Naive thymus-derived CD8-positive, alpha-beta T cell (primary cell): ENCODE data around the gene NELFB. TPM values are rescaled to one million over a fixed set of nuclear protein-coding genes. Genes with fewer than 3 reads are reported as not detected.

ENCODE experiments used
- ATAC-seq, 2 donors: fragments of 150-1000 bp; cut with Tn5 transposase in 1 of 2; sonication (Bioruptor Pico), chemical (Tn5 transposase) in 1 of 2; 1 replicate in 1 of 2; 2 replicates in 1 of 2; pipeline ENCODE4 v1.10.0; 2021; ENCODE audit warnings: mild to moderate bottlenecking in 2 of 2, moderate library complexity in 2 of 2
- POLR2A ChIA-PET: fragments of 350-600 bp; sonication (Branson Sonifier 250); formaldehyde crosslinking; loops from one replicate; lab custom pipeline; 2021; ENCODE audit warnings: antibody characterized with exemption; lab: Charles Lee
- DNase-seq, 10 donors: peaks; one replicate each; pipeline versions ENCODE4 v3.0.0 to v3.0.0-alpha.2; 2020 to 2022
- H3K27ac Mint-ChIP-seq, 10 donors: one replicate each; pipeline ENCODE4 v1.8.0; 2020 to 2022; ENCODE audit warnings: mild to moderate bottlenecking in 10 of 10, mixed read lengths in 10 of 10, moderate library complexity in 4 of 10, inconsistent platforms in 1 of 10
- H3K27me3 Mint-ChIP-seq, 5 donors: one replicate each; pipeline ENCODE4 v1.8.0; 2021 to 2022; ENCODE audit warnings: mixed read lengths in 5 of 5
- H3K36me3 Mint-ChIP-seq, 3 donors: one replicate each; pipeline ENCODE4 v1.8.0; 2020 to 2022; ENCODE audit warnings: mixed read lengths in 3 of 3, mild to moderate bottlenecking in 2 of 3, inconsistent platforms in 1 of 3
- H3K4me1 Mint-ChIP-seq, 4 donors: one replicate each; pipeline ENCODE4 v1.8.0; 2021 to 2022; ENCODE audit warnings: mixed read lengths in 4 of 4
- H3K4me3 Mint-ChIP-seq, 10 donors: one replicate each; pipeline ENCODE4 v1.8.0; 2020 to 2022; ENCODE audit warnings: mild to moderate bottlenecking in 10 of 10, mixed read lengths in 10 of 10, moderate library complexity in 6 of 10, inconsistent platforms in 1 of 10
- H3K9me3 Mint-ChIP-seq, 9 donors: one replicate each; pipeline ENCODE4 v1.8.0; 2020 to 2022; ENCODE audit warnings: mixed read lengths in 9 of 9, mild to moderate bottlenecking in 3 of 9, inconsistent platforms in 1 of 9, moderate library complexity in 1 of 9
- polyA plus RNA-seq, 3 donors: library from polyadenylated mRNA; unstranded; fragments of 300-500 nt; fragmentation: Illumina TruSeq; gene quantifications; one replicate each; pipeline ENCODE4 v1.2.3, GENCODE V29; 2021
- total RNA-seq, 8 experiments: library from RNA in 2 of 8; stranded (reverse) in 2 of 8; gene quantifications; one replicate each; pipeline ENCODE4 v1.2.3 and lab custom pipeline; 2021 to 2026

The NELFB gene
- total and polyA plus RNA-seq, 5 experiments from 2014 or later: 20.4 to 45.9 (median 29.7) TPM

DNA sequence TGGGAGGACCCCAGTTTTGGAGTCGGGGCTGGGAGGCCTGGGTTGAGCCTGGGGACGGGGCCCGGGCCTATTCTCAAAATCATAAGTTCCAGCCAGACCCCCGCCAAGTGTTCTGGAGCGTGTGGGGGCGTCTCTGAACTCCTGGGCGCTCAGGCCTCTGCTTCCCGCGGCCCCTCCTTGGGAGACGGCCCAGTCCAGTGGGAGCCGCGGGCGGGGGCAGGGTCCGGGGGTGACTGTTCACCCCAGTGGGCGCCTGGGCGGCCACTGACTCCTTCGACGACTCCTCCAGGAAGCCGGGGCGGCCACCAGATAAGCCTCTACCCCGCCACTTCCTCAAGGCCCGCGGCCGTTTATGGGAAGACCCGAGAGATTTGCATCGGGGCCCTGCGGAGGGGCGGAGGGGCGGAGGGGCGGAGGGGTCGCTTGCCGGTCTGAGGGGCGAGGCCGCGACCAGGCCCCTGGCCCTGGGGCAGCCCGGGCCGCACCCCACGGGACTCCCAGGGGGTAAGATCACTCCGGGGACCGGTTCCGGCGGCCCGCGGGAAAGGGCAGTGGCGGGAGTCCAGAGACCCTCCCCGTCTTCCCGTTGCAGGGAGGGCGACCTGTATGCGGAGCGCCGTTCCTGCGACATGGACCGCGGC is 23.1 kb downstream of the NELFB start:
- DNase-seq (no peak), ATAC-seq (peak; percentile 20 to 38)
- Mint-ChIP-seq H3K4me3 (peak overlapping the region in 6 of 10 donors; percentile 30 to 78 (median 67)), H3K27ac (no peak overlapping the region), H3K36me3 (peaks cover 0 to 12% (median 0%) of the 10 kb centered on the region in 3 donors), H3K27me3 (peaks cover 1 to 45% (median 14%) of the 10 kb centered on the region in 5 donors), H3K4me1 (peaks cover 14 to 32% (median 20%) of the 10 kb centered on the region in 4 donors), H3K9me3 (no peaks in the 10 kb centered on the region)
- POLR2A ChIA-PET: interaction anchor here (1.3 to 2.5 kb wide), 2 partner anchors 24 to 37 kb away, joined by 3 to 14 read pairs; partner anchors contain the start of gene TUBB4B

DNA sequence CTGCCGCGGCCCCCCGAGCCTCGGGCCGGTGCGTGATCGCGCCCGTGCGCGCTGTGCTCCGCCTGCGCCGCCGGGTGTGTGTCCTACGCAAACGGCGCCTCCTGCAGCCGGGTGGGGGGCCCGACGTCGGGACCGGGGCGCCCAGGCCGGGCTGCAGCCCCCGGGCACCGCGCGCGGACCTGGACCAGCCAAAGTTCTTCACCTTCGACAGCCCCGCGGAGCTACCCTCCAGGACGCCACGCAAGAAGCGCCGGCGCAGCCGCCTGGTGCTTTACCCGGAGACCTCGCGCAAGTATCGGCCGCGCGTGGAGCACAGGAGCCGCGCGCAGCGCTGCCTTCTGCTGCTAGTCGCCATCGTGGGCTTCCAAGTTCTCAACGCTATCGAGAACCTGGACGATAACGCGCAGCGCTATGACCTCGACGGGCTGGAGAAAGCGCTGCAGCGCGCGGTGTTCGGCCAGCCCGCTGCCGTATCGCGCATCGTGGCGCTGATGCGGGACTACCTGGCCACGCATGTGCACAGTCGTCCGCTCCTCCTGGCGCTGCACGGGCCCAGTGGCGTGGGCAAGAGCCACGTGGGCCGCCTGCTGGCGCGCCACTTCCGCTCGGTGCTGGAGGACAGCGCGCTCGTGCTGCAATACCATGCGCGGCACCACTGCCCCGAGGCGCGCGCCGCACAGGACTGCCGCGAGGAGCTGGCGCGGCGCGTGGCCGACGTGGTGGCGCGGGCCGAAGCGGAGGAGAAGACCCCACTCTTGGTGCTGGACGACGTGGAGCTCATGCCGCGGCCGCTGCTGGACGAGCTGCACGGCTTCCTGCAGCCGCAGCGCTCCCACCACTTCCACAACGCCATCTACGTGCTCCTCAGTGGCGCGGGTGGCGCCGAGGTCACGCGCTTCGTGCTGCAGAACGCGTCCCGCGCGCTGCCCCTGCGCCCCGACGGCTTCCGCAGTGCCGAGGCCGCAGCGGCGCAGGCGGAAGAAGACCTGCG is 23.9 kb downstream of the NELFB start:
- ATAC-seq (no peak), DNase-seq (no peak)
- Mint-ChIP-seq H3K4me3 (no peak overlapping the region), H3K4me1 (peaks cover 14 to 32% (median 20%) of the 10 kb centered on the region in 4 donors), H3K9me3 (no peaks in the 10 kb centered on the region), H3K27me3 (peaks cover 1 to 45% (median 14%) of the 10 kb centered on the region in 5 donors), H3K36me3 (peaks cover 0 to 6% (median 0%) of the 10 kb centered on the region in 3 donors), H3K27ac (no peak overlapping the region)
- POLR2A ChIA-PET: interaction anchor here (1.5 kb wide), 1 partner anchor 42 kb away, joined by 4 read pairs; no protein-coding TSS in a partner anchor

DNA sequence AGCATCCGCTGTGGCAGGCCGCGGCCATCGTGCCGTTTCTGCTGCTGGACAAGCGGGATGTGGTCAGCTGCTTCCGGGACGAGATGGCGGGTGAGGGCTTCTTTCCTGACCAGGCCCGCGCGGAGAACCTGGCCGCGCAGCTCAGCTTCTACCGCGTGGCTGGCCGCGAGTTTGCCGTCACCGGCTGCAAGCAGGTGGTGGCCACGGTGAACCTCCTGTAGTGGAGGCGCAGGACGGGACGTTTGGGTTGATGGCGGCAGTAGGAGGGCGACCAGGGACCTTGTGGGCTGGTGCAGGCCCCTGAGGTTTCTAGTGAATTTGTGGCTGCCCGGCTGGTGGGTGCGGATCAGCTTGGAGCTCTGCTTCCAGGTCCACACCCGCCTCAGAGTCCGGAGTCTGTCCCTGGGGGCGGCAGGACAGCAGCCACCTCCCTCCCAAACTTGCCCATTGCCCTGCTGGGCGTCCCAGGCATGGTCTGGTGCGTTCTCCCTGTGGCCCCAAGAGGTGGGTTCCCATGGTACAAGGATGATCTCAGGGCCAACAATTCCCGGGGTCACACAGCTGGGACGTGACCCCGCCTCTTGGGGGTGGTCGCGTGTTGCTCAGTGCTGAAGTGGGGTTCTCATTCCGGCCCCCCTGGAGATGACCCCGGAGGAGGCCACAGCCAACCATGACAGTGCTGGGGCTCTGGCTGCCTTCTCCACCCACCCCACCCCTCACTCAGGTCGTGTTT is 24.8 kb downstream of the NELFB start:
- no peak for ATAC-seq
- H3K27ac Mint-ChIP-seq: no peak overlapping the region
- no peak overlapping the region for H3K4me3 Mint-ChIP-seq
- H3K4me1 Mint-ChIP-seq: peaks cover 11 to 26% (median 19%) of the 10 kb centered on the region in 4 donors
- no peak for DNase-seq
- H3K36me3 Mint-ChIP-seq: peaks cover 0 to 6% (median 0%) of the 10 kb centered on the region in 3 donors
- POLR2A ChIA-PET: interaction anchor here (0.6 to 1.5 kb wide), 2 partner anchors 43 to 347 kb away, joined by 4 to 5 read pairs; no protein-coding TSS in a partner anchor
- H3K27me3 Mint-ChIP-seq: peaks cover 1 to 46% (median 14%) of the 10 kb centered on the region in 5 donors
- no peaks in the 10 kb centered on the region for H3K9me3 Mint-ChIP-seq

DNA sequence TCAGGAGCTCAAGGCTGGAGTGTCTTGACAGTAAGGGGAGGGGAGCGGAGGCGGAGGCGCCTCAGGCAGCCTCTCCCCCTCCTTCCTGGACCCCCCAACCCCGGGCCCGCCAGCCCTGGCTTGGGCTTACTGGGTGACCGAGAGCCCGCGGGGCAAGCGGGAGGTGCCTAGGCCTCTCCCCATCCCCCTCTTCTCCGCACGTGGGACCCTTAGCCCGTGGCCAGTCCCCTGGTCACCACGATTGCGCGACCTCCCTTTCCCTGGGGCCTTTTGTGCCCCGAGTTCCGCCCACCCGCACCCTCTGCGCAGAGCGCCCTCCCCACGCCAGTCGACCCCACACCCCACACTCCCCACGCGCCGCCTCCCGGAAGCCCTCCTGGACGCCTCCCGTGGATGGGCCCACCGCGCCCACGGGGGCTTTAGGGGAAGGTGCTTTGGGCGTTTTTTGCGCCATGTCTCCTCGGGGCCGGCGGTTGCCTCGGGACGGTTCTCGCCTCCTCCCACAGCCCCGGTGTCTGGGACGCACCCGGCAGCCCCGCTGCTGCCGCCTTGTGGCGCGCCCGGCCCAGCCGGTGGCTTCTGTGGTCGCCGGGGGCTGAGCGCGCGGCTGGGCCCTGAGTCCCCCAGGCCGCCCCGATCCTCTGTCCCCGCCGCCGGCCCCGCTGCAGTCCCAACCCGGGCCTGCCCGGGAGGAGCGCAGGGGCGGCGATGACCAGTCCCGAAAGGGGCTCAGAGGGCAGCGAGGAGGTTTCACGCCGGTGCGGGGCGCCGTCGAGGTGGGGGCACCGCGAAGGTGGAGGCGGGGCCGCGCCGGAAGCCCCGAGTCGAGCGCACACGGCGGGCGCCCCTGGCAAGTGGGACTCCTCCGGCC is 25.6 kb downstream of the NELFB start:
- DNase-seq (no peak), ATAC-seq (no peak)
- H3K27ac Mint-ChIP-seq: no peak overlapping the region
- H3K36me3 Mint-ChIP-seq: peaks cover 0 to 2% (median 0%) of the 10 kb centered on the region in 3 donors
- peaks cover 8 to 19% (median 13%) of the 10 kb centered on the region in 4 donors for H3K4me1 Mint-ChIP-seq
- POLR2A ChIA-PET: interaction anchor here (0.6 to 1.5 kb wide), 2 partner anchors 44 to 346 kb away, joined by 4 to 5 read pairs; no protein-coding TSS in a partner anchor
- H3K4me3 Mint-ChIP-seq: no peak overlapping the region
- peaks cover 0 to 5% (median 0%) of the 10 kb centered on the region in 9 donors for H3K9me3 Mint-ChIP-seq
- peaks cover 3 to 44% (median 8%) of the 10 kb centered on the region in 5 donors for H3K27me3 Mint-ChIP-seq

DNA sequence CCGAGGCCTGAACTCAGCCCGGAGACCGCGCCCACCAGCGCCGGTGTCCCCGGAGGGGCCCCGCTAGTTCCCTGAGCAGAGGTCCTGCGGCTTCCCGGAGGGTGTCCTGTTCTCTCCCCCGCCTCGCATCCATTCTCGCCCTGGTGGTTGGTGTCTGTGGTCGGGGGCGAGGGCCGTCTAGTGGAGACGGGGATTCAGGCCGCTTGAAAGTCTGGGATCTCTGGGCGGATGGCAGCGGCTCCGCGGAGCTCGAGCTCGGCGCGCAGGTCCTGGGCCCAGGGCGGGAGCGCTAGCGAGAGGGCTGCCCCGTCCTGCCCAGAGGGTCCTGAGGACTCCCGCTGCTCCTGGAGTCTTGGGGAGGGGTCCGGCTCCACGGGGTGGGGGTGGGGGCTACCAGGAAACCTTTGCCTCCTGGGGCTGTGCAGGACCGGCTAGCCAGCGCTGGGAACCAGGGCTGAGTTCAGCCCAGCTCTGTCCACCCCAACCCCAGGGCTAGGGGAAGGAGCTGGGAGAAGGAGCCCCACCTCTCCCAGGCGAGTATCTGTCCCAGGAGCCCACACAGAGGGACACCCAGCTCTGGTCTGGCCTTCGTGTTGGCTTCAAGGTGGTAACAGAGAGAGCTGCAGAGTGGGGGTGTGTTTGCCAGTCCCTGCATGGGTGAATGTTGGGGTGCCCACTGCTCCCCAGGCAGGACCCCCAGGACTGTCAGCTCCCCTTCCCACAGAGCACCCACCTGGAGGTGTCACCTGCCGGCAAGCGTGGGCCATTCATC is 26.4 kb downstream of the NELFB start:
- peaks cover 1 to 44% (median 6%) of the 10 kb centered on the region in 5 donors for H3K27me3 Mint-ChIP-seq
- H3K36me3 Mint-ChIP-seq: peaks cover 0 to 2% (median 0%) of the 10 kb centered on the region in 3 donors
- no peak overlapping the region for H3K4me3 Mint-ChIP-seq
- H3K9me3 Mint-ChIP-seq: peaks cover 0 to 5% (median 0%) of the 10 kb centered on the region in 9 donors
- DNase-seq (no peak), ATAC-seq (no peak)
- POLR2A ChIA-PET: no interaction called here
- peaks cover 7 to 16% (median 11%) of the 10 kb centered on the region in 4 donors for H3K4me1 Mint-ChIP-seq
- peak overlapping the region in 1 of 10 donors; percentile 49 for H3K27ac Mint-ChIP-seq

DNA sequence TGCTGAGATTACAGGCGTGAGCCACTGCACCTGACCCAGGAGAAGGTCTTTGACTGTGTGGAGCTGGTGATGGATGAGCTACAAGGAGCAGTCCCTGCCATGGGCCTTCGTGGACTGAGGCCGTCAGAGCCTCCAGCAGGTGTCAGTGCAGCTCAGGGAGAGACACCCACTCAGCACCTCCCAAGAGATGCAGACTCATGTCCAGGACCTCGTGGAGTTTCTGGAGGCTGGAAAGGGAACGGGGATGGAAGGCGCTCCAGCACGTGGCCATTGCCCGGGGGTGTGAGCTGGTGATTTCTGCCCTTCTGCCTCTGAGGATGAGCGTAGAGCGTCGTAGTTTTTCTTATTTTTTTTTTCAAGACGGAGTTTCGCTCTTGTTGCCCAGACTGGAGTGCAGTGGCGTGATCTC is 31.9 kb downstream of the NELFB start:
- peak in 1 of 10 donors; percentile 4 for DNase-seq
- Mint-ChIP-seq H3K36me3 (no peaks in the 10 kb centered on the region), H3K9me3 (peaks cover 0 to 5% (median 0%) of the 10 kb centered on the region in 9 donors), H3K4me1 (peaks cover 0 to 15% (median 3%) of the 10 kb centered on the region in 4 donors), H3K27me3 (peaks cover 1 to 40% (median 5%) of the 10 kb centered on the region in 5 donors), H3K27ac (peak overlapping the region in 1 of 10 donors; percentile 44), H3K4me3 (no peak overlapping the region)
- peak; percentile 56 to 67 for ATAC-seq
- POLR2A ChIA-PET: interaction anchor here (0.7 kb wide), 1 partner anchor 250 kb away, joined by 7 read pairs; no protein-coding TSS in a partner anchor

DNA sequence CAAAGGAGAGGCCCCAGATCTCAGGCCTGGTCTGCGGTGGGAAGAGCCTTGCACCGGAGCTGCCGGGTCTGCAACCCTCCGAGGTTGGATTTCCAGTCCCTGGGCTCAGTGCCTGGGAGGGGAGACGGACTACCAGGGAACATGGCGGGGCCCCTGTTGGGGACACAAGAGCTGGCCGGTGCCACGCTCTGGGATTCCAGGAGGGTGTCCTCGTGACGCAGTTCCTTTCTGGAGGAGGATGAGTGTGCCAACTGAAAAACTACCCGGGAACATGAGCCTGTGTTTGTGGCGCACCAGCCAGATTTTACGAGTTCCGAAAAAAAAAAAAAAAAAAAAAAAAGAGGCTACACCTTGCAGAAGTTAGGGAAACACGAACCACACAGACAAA is 38.0 kb downstream of the NELFB start:
- peaks cover 9 to 43% (median 21%) of the 10 kb centered on the region in 5 donors for H3K27me3 Mint-ChIP-seq
- no peak overlapping the region for H3K27ac Mint-ChIP-seq
- ATAC-seq (no peak), DNase-seq (no peak)
- peak overlapping the region in 2 of 10 donors; percentile 18 to 26 for H3K4me3 Mint-ChIP-seq
- peaks cover 0 to 2% (median 0%) of the 10 kb centered on the region in 3 donors for H3K36me3 Mint-ChIP-seq
- POLR2A ChIA-PET: interaction anchor here (0.5 to 1.5 kb wide), 4 partner anchors 26 to 259 kb away, joined by 3 to 7 read pairs (median 4); partner anchors contain the start of gene MRPL41
- peaks cover 2 to 13% (median 11%) of the 10 kb centered on the region in 4 donors for H3K4me1 Mint-ChIP-seq
- H3K9me3 Mint-ChIP-seq: peaks cover 0 to 4% (median 0%) of the 10 kb centered on the region in 9 donors

DNA sequence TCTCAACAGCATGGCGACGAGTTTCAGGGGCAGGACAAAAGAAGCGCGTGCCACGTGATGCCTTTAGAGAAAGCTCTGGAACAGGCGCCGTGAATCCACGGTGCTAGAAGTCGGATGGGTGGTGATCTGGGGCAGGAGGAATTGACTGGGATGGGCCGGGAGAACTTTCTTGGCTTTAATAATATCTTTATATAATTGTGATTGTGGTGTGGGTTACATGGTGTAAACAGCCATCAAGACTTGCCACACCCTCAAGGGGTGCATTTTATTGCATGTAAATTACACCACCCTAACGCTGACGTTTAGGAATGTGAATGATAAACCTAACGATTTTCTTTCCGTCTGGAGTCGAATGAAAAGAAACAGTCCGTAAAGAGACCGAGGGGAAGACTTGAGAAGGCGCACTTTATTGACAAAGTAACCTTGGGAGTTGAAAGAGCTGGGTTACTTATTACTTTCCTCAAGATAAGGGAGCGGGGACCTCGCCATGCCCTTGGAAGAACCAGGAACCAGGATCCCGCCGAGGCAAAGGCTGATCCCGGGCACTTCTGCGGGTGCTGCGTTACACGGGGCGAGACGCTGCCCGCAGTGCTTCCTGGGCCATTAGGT is 38.5 kb downstream of the NELFB start:
- Mint-ChIP-seq H3K27me3 (peaks cover 9 to 46% (median 21%) of the 10 kb centered on the region in 5 donors), H3K9me3 (peaks cover 0 to 4% (median 0%) of the 10 kb centered on the region in 9 donors), H3K4me3 (peak overlapping the region in 5 of 10 donors; percentile 18 to 39 (median 26)), H3K4me1 (peaks cover 2 to 13% (median 11%) of the 10 kb centered on the region in 4 donors), H3K27ac (peak overlapping the region in 1 of 10 donors; percentile 8), H3K36me3 (peaks cover 0 to 2% (median 0%) of the 10 kb centered on the region in 3 donors)
- no peak for ATAC-seq
- DNase-seq: no peak
- POLR2A ChIA-PET: interaction anchor here (0.7 to 1.5 kb wide), 3 partner anchors 26 to 258 kb away, joined by 3 to 6 read pairs (median 3); partner anchors contain the start of gene MRPL41

DNA sequence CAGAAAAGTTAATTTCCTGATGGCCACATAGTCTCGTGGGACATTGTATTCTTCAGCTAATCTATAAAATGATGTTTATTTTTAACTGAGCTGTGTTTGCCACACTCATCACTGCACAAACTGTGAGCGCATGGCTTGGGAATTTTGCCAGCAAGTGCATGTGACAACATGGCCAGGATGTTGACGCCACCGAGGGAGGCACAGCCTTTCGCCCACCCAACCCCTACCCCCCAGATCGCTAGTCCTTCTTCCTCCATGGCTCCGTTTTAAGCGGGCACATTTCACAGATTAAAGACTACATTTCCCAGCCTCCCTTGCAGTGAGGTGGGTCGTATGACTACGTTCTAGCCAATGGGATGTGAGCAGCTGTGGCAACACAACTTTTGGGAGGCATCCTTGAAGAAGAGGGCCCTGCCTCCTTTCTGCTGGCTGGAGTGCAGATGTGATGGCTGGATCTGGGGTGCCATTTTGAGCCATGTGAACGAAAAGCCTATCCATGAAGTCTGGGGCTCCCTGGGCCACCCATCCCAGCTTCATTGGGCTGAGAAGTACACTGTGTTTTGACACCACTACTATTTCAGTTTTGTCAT is 39.1 kb downstream of the NELFB start:
- peaks cover 2 to 13% (median 11%) of the 10 kb centered on the region in 4 donors for H3K4me1 Mint-ChIP-seq
- H3K4me3 Mint-ChIP-seq: peak overlapping the region; percentile 29 to 62 (median 56)
- no peak for DNase-seq
- H3K27me3 Mint-ChIP-seq: peaks cover 9 to 50% (median 21%) of the 10 kb centered on the region in 5 donors
- peak overlapping the region in 1 of 10 donors; percentile 8 for H3K27ac Mint-ChIP-seq
- H3K36me3 Mint-ChIP-seq: peaks cover 0 to 2% (median 0%) of the 10 kb centered on the region in 3 donors
- POLR2A ChIA-PET: interaction anchor here (0.8 to 1.5 kb wide), 2 partner anchors 28 to 258 kb away, joined by 3 read pairs; partner anchors contain the start of gene MRPL41
- ATAC-seq: peak in 1 of 2 donors; percentile 52
- peaks cover 0 to 4% (median 0%) of the 10 kb centered on the region in 9 donors for H3K9me3 Mint-ChIP-seq
